GM12865 (cell line): ENCODE measurements around the gene ACKR4.

ENCODE experiments used
- DNase-seq: peaks from one replicate; pipeline ENCODE4 v3.0.0; 2010; ENCODE audit warnings: low read depth
- H3K4me3 ChIP-seq: 2 replicates; pipeline ENCODE4 v1.5.1; 2011; ENCODE audit warnings: mild to moderate bottlenecking, low read depth, low read length, control low read depth
- CTCF ChIP-seq: IDR thresholded peaks from 2 replicates; pipeline ENCODE4 v1.5.1; 2011; ENCODE audit warnings: low read length, control low read depth, low read depth, inconsistent platforms; ENCODE audit not compliant: insufficient read depth; ENCODE audit errors: missing control alignments

The ACKR4 gene

GRCh38 chr3:132650153-132650552 lies 53.1 kb downstream of the ACKR4 start:
- no peak for DNase-seq
- no peak overlapping the region for H3K4me3 ChIP-seq
- TF ChIP-seq CTCF: no peak
